ENCODE data around the gene FBXW7.

DNA sequence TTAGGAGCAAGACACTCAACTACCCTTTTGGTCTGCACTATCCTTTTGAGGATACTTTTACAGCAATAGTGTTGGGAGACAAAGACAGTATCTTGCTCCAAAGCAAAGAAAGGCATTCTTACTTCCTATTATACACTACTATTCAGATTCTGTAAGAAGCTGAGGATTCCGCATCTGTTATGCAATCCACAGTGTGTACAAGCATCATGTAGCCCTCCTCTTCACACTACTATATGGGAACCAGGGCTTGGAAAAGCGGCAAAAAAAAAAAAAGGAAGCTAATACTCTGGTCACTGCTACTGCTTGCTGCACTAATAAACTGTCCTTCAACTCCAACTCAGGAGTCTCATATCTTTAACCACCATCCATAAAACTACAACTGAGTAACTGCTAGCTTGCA, 59.1 kb downstream of the FBXW7 start:
- TF ChIP-seq POLR2AphosphoS5 (IDR thresholded peaks at IDR 0.05) = no peak
- TF ChIP-seq CTCF (IDR thresholded peaks at IDR 0.05) = no peak

All from sigmoid colon (tissue), 4 donors.